ENCODE results near the gene MYL7.
"Not testable (repeated sequence)": the region's sequence is repeated elsewhere in the genome, so short reads cannot be mapped to it uniquely, and the experiment has no call there.

The MYL7 gene

GRCh38 chr7:44128721-44129582 is 12.2 kb downstream of the MYL7 start:
- DNase-seq = no peak

- no peak for DNase-seq
Observed at GRCh38 chr7:44127161-44127560, 14.0 kb downstream of the MYL7 start.

GRCh38 chr7:44126574-44126973 is 14.6 kb downstream of the MYL7 start:
- DNase-seq = not testable (repeated sequence)

DNA sequence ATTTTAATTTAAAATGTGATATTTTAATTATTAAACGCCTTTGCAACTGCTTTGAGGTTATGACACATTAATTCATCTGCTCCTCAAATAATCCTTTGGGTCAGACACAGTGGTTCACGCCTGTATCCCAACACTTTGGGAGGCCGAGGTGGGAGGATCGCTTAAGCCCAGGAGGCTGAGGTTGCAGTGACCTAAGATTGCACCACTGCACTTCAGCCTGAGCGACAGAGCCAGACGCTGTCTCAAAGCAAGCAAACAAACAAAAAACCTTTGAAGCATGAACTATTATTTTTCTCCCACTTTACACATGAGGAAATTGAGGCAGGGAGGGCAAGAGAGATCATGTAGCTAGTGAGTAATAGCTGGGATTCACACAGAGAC is 16.3 kb downstream of the MYL7 start:
- no peak for DNase-seq

GRCh38 chr7:44123190-44124003 is 17.7 kb downstream of the MYL7 start, which contains the start of gene POLD2:
TSS of gene POLD2 (minus strand) at chr7:44123548. CDS start at chr7:44122053, 1,495 bp downstream.
- peak; percentile 95 to 97 for DNase-seq

- DNase-seq = no peak
Observed at GRCh38 chr7:44122529-44122928, 18.6 kb downstream of the MYL7 start.

- DNase-seq = no peak
Observed at GRCh38 chr7:44121761-44122420, 19.2 kb downstream of the MYL7 start.

- DNase-seq = no peak
Observed at GRCh38 chr7:44120395-44120794, 20.7 kb downstream of the MYL7 start.

DNA sequence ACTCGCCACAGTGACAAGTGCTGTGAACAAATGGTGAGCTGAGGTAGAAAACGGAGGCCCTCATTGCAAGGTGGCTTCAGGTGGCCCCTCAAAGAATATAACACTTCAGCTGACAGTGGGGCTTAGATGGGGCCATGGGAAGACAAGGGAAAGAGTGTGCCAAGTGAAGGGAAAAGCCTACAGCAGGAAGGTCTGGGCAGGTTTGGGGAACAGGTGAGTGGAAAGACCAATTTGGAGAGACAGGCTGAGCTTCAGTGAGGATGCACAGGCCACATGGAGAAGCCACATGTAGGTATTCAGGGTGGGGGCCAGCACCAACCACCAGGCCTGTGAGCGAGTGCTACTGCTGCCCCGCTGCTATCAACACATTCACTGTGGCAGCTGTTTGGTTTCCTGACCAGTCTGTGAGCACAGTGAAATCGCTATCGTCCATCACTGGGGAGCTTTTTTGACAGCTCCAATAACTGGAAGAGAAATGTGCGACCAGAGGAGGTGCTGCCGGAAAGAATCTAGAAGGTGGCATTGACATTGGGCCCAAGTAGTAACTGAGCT is 21.2 kb downstream of the MYL7 start:
- no peak for DNase-seq

- DNase-seq = no peak
Observed at GRCh38 chr7:44117801-44118429, 23.2 kb downstream of the MYL7 start.

- DNase-seq = no peak
Observed at GRCh38 chr7:44116789-44117666, 24.1 kb downstream of the MYL7 start.

DNA sequence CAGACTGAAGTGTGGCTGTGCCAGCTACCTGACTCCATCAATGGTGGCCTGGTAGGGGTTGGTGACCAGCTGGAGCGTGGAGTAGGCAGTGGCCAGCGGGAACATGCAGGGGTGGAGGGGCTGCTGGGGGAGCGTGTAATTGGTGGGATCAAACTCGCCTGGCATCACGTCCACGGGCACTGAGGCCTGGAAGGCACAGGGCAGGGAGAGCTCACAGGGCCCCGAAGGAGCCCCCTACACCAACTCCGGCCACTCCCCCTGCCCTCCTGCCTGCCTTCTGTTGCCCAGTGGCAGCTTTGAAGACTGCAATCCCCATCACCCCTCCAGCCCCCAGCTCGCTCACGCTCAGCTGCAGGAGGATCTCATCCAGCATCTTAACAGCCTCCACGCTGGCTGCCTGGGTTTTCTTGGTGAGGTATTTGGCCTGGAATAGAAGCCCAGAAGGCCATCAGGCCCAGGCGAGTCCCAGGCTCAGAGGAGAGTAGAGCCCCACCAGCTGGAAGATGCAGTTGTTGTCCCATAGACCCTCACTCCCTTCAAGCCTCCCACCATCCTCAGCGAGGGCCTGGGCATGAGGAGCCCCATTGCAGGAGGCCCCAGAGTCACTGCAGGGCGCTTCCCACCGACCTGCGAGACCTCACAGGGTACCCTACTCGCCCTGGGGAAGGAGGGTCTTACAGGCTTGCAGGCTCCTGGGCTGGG is 24.9 kb downstream of the MYL7 start:
- no peak for DNase-seq

GRCh38 chr7:44114586-44115310 is 26.4 kb downstream of the MYL7 start:
- no peak for DNase-seq

DNA sequence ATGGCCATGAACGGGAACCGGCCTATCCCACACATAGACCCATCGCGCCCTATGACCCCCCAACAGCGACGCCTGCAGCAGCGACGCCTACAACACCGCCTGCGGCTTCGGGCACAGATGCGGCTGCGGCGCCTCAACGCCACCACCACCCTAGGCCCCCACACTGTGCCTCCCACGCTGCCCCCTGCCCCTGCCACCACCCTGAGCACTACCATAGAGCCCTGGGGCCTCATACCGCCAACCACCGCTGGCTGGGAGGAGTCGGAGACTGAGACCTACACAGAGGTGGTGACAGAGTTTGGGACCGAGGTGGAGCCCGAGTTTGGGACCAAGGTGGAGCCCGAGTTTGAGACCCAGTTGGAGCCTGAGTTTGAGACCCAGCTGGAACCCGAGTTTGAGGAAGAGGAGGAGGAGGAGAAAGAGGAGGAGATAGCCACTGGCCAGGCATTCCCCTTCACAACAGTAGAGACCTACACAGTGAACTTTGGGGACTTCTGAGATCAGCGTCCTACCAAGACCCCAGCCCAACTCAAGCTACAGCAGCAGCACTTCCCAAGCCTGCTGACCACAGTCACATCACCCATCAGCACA is 27.3 kb downstream of the MYL7 start:
- DNase-seq = no peak

DNA sequence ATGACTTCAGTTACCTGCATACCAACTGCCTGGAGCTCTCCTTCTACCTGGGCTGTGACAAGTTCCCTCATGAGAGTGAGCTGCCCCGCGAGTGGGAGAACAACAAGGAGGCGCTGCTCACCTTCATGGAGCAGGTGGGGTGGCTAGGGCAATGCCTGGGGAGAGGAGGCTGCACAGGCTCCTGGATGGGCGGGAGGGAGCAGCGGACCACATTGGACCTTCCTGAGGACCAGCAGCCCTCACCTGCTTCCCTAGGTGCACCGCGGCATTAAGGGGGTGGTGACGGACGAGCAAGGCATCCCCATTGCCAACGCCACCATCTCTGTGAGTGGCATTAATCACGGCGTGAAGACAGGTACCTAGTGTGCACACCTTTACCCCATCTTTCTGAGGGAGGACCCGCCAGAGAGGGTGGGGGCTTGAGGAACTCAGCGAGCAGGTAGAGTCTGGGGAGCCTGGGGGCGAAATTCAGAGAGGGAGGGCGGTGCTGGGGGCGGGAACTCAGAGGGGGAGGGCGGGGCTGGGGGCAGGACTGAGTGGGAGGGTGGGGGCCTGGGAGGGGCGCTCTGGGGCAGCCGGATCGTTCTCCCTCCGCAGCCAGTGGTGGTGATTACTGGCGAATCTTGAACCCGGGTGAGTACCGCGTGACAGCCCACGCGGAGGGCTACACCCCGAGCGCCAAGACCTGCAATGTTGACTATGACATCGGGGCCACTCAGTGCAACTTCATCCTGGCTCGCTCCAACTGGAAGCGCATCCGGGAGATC is 28.0 kb downstream of the MYL7 start:
- no peak for DNase-seq

- DNase-seq = no peak
Observed at GRCh38 chr7:44112231-44112996, 28.7 kb downstream of the MYL7 start.

DNA sequence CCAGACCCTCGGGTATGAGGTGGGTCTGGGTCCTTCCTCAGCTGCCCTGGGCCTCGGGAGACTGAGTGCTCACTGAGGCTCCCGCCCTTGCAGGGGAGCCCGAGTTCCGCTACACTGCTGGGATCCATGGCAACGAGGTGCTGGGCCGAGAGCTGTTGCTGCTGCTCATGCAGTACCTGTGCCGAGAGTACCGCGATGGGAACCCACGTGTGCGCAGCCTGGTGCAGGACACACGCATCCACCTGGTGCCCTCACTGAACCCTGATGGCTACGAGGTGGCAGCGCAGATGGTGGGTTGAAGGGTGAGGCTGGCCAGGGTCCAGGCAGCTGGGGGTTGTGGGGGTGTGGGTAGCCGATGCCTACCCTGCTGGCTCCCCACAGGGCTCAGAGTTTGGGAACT is 29.4 kb downstream of the MYL7 start:
- no peak for DNase-seq

All from stimulated activated CD4-positive, alpha-beta T cell treated with anti-CD3 and anti-CD28 coated beads, Interleukin-2, amount 100 ng/mL, for 48 hours (primary cell).